GM18868 (cell line): ENCODE results near the gene CFAP77.

ENCODE experiments used
- ATAC-seq: cut with Tn5 transposase; IDR thresholded peaks from one replicate; pipeline ENCODE4 v1.9.1; 2021; ENCODE audit warnings: mild to moderate bottlenecking, moderate library complexity; ENCODE audit not compliant: unreplicated experiment

The CFAP77 gene

DNA sequence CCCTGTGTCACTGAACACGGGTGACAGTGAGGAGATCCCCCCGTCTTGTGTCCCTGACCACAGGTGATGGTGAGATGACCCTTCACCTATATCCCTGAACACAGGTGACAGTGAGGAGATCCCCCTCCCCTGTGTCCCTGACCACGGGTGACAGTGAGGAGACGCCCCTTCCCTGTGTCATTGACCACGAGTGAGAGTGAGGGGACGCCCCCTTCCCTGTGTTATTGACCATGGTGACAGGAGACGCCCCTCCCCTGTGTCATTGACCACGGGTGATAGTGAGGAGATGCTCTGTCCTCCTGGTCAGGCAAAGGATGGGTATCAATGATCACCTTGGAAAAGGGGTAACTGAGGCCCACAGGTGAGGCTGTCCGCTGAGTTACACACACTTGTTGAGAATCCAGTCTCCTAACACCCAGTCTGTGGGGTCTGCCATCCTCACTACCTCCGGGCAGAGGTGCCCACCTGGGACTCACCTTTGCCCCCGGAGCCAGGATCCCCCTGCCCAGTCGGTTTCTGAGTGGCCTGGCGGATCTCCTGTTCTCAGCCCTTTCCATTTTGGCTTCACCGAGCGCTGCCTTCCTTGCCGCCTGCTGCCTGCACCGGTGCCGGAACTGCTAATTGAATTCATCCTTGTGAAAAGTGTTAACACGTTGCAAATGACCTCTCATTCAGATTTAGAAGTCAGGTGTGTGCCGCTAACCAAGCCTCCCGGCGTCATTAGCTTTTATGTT lies 104.2 kb downstream of the CFAP77 start:
- ATAC-seq: no peak

DNA sequence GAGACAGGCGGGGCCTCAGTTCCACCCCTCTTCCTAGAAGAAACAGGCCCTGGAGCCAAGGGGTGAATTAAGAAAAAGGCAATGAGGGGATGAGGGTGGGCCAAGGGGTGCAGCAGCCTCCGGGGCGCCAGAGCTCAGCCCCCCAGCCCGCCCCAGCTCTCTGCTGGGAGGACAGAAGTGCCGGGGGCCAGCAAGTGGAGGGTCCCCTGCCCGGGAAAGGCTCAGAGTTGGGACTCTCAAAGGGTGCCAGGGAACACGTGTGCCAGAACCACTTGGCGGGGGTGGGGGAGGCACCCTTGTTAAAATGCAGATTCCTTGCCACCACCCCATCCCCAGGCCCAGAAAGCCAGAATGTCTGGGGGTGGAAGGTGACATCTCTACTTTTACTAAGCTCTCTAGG lies 104.8 kb downstream of the CFAP77 start:
- no peak for ATAC-seq

DNA sequence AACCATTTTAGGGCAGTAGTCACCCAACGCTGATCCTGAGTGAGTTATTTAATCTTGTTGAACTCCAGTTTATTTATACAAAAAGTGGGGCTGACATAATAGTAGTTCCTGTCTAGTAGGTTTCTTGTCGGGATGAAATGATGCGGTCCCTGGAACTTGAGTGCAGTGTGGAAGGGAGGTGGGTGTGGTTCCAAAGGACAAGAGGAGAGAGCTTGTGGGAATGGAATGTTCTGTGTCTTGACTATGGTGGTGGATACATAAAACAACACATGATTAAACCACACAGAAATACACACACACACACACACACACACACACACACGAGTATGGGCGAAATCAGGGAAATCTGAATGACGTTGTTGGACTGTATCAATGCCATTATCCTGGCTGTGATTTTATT lies 106.3 kb downstream of the CFAP77 start:
- ATAC-seq: no peak

- ATAC-seq: no peak
These were observed 106.9 kb downstream of the CFAP77 start for GRCh38 chr9:132516911-132517310.

DNA sequence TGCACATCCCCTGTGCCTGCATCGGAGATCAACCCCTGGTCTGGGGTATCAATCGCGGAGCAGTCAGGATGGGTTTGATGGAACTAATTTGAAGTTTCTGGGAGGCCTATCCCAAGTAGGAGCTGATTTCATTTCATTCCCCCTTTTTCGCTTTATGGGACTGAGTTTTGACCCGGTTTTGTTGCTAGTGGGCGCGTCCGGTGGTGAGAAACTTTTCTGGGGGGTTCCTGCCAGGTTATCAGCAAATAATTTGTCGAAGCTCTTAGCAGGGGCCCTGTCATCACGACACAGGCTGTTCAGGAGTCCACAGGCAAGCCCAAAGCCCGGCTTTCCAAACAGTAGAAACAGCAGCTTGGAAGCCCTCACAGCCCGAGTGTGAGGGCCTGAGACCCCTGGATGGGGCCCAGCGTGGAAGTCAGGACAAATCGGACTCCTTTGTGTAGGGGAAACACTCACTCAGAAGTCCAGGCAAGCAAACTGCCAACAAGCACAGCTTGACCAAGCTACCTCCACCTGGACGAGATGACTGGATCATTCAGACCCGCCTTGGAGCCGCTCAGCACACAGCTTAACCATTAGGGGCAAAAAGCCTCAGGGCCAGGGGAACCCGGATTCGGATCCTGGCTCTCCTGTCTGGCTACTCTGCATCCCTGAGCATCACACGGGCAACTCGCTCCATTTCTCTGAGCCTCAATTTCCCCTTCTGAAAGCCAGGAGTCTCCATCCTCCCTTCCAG lies 108.0 kb downstream of the CFAP77 start:
- ATAC-seq: no peak

DNA sequence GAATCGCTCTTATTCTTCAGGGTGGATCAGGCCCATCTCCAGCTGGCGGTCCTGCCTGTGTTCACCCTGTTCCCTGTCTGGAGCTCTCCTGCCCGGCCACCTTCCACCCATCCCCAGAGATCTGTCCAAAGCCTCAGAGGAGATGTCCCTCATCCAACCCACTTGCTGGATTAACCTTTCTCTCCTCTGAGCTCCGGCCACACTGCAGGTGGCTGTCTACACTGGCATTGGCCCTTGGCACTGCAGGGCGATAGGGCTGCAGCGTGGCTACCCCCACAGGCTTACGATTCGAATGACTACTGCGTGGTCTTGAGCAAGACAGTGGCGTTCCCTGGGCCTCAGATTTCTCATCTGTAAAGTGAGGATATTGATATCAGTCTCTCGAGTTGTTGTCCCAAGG lies 108.6 kb downstream of the CFAP77 start:
- ATAC-seq: no peak

DNA sequence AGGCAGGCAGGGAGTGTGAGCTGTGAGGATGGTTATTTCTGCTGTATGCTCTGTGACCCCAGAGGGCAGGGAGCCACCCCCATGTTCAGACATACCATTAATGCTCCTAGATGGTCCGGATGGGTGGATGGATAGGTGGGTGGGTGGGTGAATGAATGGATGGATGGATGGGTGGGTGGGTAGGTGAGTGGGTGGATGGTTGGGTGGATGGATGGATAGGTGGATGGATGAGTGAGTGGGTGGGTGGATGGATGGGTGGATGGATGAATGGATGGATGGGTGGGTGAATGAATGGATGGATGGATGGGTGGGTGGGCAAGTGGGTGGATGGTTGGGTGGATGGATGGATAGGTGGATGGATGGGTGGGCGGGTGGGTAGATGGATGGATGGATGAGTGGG lies 109.0 kb downstream of the CFAP77 start:
- no peak for ATAC-seq

DNA sequence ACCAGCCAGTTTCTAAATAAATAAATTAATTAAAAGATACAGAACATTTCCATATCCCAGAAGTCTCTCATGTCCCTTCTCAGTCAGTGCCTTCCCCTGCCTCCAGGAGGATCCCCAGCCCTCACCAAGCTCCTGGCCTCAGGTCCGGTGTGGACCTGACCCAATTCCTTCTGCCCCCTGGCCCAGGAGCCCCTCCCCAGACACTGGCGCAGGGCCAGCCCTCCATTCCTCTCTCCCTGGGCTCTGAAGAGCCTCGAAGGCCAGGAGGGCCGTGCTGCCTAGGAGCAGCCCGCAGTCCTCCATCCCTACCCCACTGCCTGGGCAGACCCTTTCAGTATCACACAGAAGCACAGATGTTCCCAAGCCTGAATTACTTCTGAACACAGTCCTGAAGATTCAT lies 110.6 kb downstream of the CFAP77 start:
- ATAC-seq: no peak

- ATAC-seq: no peak
These were observed 115.5 kb downstream of the CFAP77 start for GRCh38 chr9:132525308-132526023.

DNA sequence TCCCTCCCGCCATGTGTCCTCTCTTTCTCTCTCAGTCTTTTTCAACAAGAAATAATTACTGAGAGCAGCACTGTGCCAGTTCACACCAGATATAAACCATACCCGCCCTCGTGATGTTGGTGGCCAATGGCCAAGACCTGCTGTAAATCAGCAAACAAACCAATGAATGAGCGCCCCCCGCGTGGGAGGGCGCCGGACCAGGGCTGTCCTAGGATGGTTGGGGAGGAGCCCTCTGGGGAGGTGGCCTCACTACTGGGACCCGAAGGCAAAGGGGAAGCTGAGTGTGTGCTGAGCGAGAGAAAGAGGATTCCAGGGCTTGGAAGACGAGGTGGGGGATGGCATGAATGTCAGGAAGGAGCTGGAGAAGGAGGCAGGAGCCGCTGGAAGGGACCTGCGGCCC lies 121.2 kb downstream of the CFAP77 start:
- no peak for ATAC-seq

DNA sequence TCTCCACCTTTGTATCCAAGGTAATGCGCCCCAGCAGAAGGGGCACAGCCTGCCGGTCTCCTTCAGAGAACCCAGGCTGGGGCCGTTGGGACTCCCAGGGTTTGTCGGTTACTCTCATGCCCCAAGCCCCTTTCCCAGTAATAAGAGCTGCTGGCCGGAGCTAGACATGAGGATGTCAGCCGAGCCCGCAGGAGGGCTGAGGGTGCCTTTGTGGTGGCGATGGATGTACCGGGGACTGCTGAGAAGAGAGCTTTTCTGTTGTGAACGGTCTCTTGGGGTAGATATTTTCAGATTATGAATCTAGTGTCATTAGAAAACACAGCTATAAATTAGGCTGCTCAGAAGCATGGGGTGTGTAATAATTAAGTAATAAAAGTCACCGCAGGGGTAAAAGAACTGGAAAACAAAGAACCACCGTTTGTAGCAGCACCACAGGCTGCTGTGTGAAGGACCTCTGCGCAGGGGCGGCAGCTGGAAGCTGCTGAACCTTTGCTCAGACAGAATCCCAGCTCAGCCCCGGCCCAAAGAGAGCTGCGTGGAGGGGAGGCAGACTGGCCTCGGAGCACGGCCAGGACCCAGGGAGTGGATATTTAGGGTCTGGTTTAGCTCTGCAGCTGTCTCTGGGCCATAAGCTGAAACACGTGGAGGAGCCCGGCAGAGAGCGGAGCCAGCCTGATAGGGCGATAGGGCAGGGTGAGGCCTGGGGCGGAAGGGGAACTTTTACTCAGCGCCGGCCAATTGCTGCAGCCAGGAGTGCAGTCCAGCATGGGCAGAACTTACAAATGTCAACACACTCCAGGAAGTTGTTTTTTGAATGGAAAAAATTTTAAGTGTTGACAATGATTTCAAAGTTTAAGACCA lies 121.9 kb downstream of the CFAP77 start:
- no peak for ATAC-seq

GRCh38 chr9:132534832-132535231 lies 124.8 kb downstream of the CFAP77 start:
- no peak for ATAC-seq

DNA sequence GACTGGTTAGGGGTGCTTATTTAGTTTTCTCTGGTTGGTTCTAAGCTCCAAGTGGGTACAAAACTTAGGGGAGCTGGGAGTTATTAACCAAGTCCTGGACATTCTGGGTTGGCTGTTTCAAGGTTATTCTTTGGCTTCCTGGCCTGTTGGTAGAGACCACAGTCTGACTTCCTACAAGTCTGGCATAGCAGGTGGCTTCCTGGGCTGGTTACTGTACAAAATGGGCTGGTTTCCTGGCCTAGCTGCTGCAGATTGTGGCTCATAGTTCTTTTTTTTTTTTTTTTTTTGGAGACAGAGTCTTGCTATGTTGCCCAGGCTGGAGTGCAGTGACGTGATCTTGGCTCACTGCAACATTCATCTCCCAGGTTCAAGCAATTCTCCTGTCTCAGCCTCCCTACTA lies 126.1 kb downstream of the CFAP77 start:
- no peak for ATAC-seq

DNA sequence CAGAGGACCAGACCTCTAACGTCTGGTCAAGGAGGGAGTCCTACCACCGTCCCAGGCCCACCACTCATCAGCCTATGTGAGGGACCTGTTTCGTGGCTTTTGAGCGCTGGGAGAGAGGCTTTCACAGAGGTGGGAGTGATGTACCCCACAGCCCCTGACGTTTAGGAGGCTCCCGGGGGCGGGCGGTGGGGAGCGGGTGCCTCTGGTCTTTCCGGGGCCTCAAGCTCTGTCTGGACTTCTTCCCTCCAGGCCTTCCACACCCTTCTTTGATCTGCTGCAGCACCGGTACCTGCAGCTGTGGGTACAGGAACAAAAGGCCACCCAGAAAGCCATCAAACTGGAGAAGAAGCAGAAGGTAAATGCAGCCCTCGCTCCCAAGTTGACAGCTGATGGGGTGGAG lies 127.3 kb downstream of the CFAP77 start:
- ATAC-seq: no peak

DNA sequence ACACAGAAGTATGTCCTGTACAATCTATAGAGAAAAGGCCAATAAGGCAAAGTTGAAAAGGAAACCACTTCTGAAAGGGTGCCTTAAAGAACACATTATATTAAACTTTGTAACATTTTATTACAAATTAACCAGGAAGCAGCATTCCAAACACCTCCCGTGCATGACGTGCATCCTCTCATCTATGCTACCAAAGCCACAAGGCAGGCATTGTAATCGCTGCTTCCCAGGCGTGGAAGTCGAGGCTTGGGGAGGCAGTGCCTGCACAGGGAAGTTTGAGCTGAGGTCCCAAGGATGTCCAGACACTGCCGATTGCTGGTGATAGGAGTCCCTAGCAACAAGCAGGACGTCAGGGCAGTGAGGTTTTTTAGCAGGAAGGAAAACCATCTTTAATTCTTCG lies 128.1 kb downstream of the CFAP77 start:
- ATAC-seq: no peak

GRCh38 chr9:132539096-132539495 lies 129.1 kb downstream of the CFAP77 start:
- no peak for ATAC-seq

DNA sequence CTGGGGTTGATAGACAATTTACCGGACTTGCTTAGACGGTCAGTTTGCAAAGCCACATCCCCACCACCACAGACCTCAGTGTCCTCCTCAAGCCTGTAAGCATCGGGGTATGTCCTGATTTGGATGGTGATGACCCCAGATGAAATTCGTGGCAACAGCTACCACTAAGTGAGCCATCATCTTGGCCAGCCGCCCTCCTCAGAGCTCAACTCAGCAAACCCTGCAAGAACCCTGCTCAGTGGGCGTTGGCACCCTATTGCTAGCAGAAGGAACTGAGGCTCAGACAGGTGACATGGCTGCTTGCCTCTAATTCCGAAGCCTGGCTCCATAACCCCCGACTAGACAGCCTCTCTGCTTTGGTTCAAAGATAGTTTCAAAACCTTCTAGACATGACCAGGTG lies 131.0 kb downstream of the CFAP77 start:
- ATAC-seq: no peak

- ATAC-seq: no peak
These were observed 132.1 kb downstream of the CFAP77 start for GRCh38 chr9:132541870-132542830.

DNA sequence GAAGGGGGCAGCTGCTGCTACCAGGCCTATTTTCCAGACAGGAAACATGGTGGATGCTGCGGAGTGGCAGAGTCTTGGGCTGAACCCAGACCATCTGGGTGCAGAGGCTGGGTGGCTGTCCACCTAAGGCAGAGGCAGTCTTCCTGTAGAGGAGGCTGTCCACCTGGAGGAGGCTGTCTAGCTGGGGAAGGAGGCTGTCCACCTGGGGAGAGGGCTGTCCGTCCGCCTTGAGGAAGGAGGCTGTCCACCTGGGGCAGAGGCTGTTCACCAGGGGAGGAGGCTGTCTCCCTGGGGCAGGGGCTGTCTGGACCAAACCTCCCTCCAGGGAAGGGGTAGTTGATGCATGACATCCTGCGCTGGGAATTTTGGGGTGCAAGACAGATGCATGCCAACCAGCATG lies 133.2 kb downstream of the CFAP77 start:
- ATAC-seq: no peak

GRCh38 chr9:132543960-132544359 lies 133.9 kb downstream of the CFAP77 start:
- ATAC-seq: no peak
